HCT116 (cell line): ENCODE results near the gene RSRC1. TPM values are rescaled to one million over a fixed set of nuclear protein-coding genes. Genes with fewer than 3 reads are reported as not detected.

ENCODE experiments used
- ATAC-seq: fragments of 200-7000 bp; cut with Tn5 transposase; 2 replicates; pipeline ENCODE4 v1.9.1; 2020; ENCODE audit warnings: mild to moderate bottlenecking, moderate library complexity
- BruUV-seq: library from RNA; stranded (reverse); fragments of 400-500 nt; replicated peaks from 2 replicates; lab custom pipeline; 2021; lab: Mats Ljungman, UMichigan
- CTCF ChIA-PET: fragments of 300-600 bp; sonication (Branson Sonifier 250); formaldehyde crosslinking; loops from one replicate; lab custom pipeline; 2021; ENCODE audit warnings: antibody characterized with exemption; lab: Charles Lee
- POLR2A ChIA-PET: fragments of 300-600, 350-600 bp; sonication (Branson Sonifier 250); formaldehyde crosslinking; loops from one replicate; lab custom pipeline; 2021; ENCODE audit warnings: antibody characterized with exemption; lab: Charles Lee
- RAD21 ChIA-PET, 2 experiments: fragments of 300-600 bp; sonication (Branson Sonifier 250); formaldehyde crosslinking; loops; one replicate each; lab custom pipeline; 2023; ENCODE audit warnings: low total read pairs in 2 of 2; ENCODE audit not compliant: uncharacterized antibody in 2 of 2, unreplicated experiment in 2 of 2, low non-redundant PET in 1 of 2; lab: Charles Lee
- DNase-seq: peaks from one replicate; pipeline ENCODE4 v3.0.0-alpha.2; 2010; ENCODE audit warnings: low read depth, low spot score
- H2AFZ ChIP-seq: fragments of 200-600 bp; shearing (Covaris generic), sonication (generic); 2 replicates; pipeline ENCODE4 v1.6.1; 2017; ENCODE audit warnings: low read depth, mixed run types, mixed read lengths, antibody characterized with exemption, low read length; ENCODE audit not compliant: poor library complexity, severe bottlenecking
- H3K27ac ChIP-seq: 2 replicates; pipeline ENCODE4 v1.5.1; 2012; ENCODE audit warnings: low read depth, low read length
- H3K27me3 ChIP-seq: fragments of 200-600 bp; sonication (generic); 2 replicates; pipeline ENCODE4 v1.6.1; 2016; ENCODE audit warnings: mixed run types, low read length, mixed read lengths; ENCODE audit not compliant: insufficient read depth
- H3K36me3 ChIP-seq, 2 experiments: fragments of 200-500 bp in 1 of 2; fragments of 200-600 bp in 1 of 2; sonication (Bioruptor generic) in 1 of 2; sonication (generic) in 1 of 2; 2 replicates each; pipeline versions ENCODE4 v1.5.1 to v1.6.1; 2014 to 2016; ENCODE audit warnings: low read length in 2 of 2, inconsistent platforms in 1 of 2, mixed read lengths in 1 of 2, mixed run types in 1 of 2; ENCODE audit not compliant: insufficient read depth in 2 of 2, control insufficient read depth in 1 of 2
- H3K4me1 ChIP-seq, 2 experiments: fragments of 200-600 bp in 1 of 2; sonication (generic) in 1 of 2; 2 replicates each; pipeline versions ENCODE4 v1.5.1 to v1.6.1; 2012 to 2017; ENCODE audit warnings: low read length in 2 of 2, inconsistent platforms in 1 of 2, mild to moderate bottlenecking in 1 of 2, mixed read lengths in 1 of 2, mixed run types in 1 of 2, moderate library complexity in 1 of 2; ENCODE audit not compliant: insufficient read depth in 2 of 2, control insufficient read depth in 1 of 2
- H3K4me2 ChIP-seq: fragments of 200-600 bp; sonication (generic); 2 replicates; pipeline ENCODE4 v1.6.1; 2017; ENCODE audit warnings: mixed run types, low read length, mixed read lengths
- H3K4me3 ChIP-seq, 2 experiments: fragments of 200-600 bp in 1 of 2; sonication (generic) in 1 of 2; replicated peaks in 1 of 2; 2 replicates each; pipeline ENCODE4 v1.5.1; 2011 to 2016; ENCODE audit warnings: low read length in 2 of 2, control low read depth in 1 of 2, low read depth in 1 of 2, mild to moderate bottlenecking in 1 of 2, mixed read lengths in 1 of 2, mixed run types in 1 of 2
- H3K79me2 ChIP-seq: fragments of 200-600 bp; sonication (generic); 2 replicates; pipeline ENCODE4 v1.6.1; 2017; ENCODE audit warnings: mild to moderate bottlenecking, mixed run types, low read length, moderate library complexity, mixed read lengths; ENCODE audit not compliant: insufficient read depth
- H3K9ac ChIP-seq: fragments of 200-600 bp; sonication (generic); 2 replicates; pipeline ENCODE4 v1.6.1; 2016; ENCODE audit warnings: low read length, mixed read lengths
- H3K9me2 ChIP-seq: fragments of 200-600 bp; sonication (generic), shearing (Covaris generic); 2 replicates; pipeline ENCODE4 v1.6.1; 2017; ENCODE audit warnings: mixed run types, mild to moderate bottlenecking, moderate library complexity; ENCODE audit not compliant: insufficient read depth
- H3K9me3 ChIP-seq, 2 experiments: fragments of 200-500 bp in 1 of 2; fragments of 200-600 bp in 1 of 2; sonication (Bioruptor generic) in 1 of 2; sonication (generic) in 1 of 2; 2 replicates each; pipeline ENCODE4 v1.6.1; 2014 to 2017; ENCODE audit warnings: low read length in 2 of 2, mixed read lengths in 2 of 2, inconsistent platforms in 1 of 2, low read depth in 1 of 2, mild to moderate bottlenecking in 1 of 2, mixed run types in 1 of 2, moderate library complexity in 1 of 2; ENCODE audit not compliant: control insufficient read depth in 1 of 2, insufficient read depth in 1 of 2
- H4K20me1 ChIP-seq: fragments of 200-600 bp; sonication (generic), shearing (Covaris generic); 2 replicates; pipeline ENCODE4 v1.6.1; 2017; ENCODE audit warnings: mixed run types, mild to moderate bottlenecking, moderate library complexity; ENCODE audit not compliant: insufficient read depth
- CEBPB ChIP-seq: IDR thresholded peaks from 2 replicates; pipeline ENCODE4 v1.6.1; 2012; ENCODE audit warnings: low read depth
- EGR1 ChIP-seq: IDR thresholded peaks from 2 replicates; pipeline ENCODE4 v1.6.1; 2012; ENCODE audit warnings: low read depth
- ELF1 ChIP-seq: IDR thresholded peaks from 2 replicates; pipeline ENCODE4 v1.6.1; 2012; ENCODE audit warnings: low read depth, borderline replicate concordance
- EZH2phosphoT487 ChIP-seq: fragments of 200-600 bp; IDR thresholded peaks from 2 replicates; pipeline ENCODE4 v1.6.1; 2018; ENCODE audit warnings: antibody characterized with exemption, borderline replicate concordance
- FOSL1 ChIP-seq: IDR thresholded peaks from 2 replicates; pipeline ENCODE4 v1.6.1; 2012; ENCODE audit warnings: low read depth
- JUND ChIP-seq: IDR thresholded peaks from 2 replicates; pipeline ENCODE4 v1.6.1; 2012
- POLR2AphosphoS5 ChIP-seq: IDR thresholded peaks from 2 replicates; pipeline ENCODE4 v1.6.1; 2011; ENCODE audit warnings: mild to moderate bottlenecking, low read depth, low read length, moderate library complexity
- RAD21 ChIP-seq: IDR thresholded peaks from 2 replicates; pipeline ENCODE4 v1.6.1; 2012; ENCODE audit warnings: low read depth, mild to moderate bottlenecking
- SIN3A ChIP-seq: IDR thresholded peaks from 2 replicates; pipeline ENCODE4 v1.6.1; 2012; ENCODE audit warnings: low read depth
- SP1 ChIP-seq: IDR thresholded peaks from 2 replicates; pipeline ENCODE4 v1.6.1; 2012; ENCODE audit warnings: low read depth
- TCF7L2 ChIP-seq: IDR thresholded peaks from 2 replicates; pipeline ENCODE4 v1.7.0; 2011; ENCODE audit warnings: borderline replicate concordance, inconsistent platforms; ENCODE audit not compliant: insufficient read depth, insufficient read length; ENCODE audit errors: extremely low read depth
- YY1 ChIP-seq: IDR thresholded peaks from 2 replicates; pipeline ENCODE4 v1.6.1; 2011; ENCODE audit warnings: low read length, low read depth, moderate library complexity, mild to moderate bottlenecking; ENCODE audit not compliant: insufficient replicate concordance; ENCODE audit errors: extremely low read depth
- ZFX ChIP-seq: fragments of 450-650 bp; IDR thresholded peaks from 2 replicates; pipeline ENCODE4 v1.6.1; 2017
- intact Hi-C: fragments of 100-400 bp; cut with micrococcal nuclease; formaldehyde crosslinking; loops from 2 replicates; pipeline ENCODE4 v1.10.0; 2022
- total RNA-seq: library from RNA; stranded (reverse); gene quantifications from one replicate; pipeline ENCODE4 v1.2.1, GENCODE V29; 2021; ENCODE audit not compliant: unreplicated experiment
- TF ChIP-seq, protein P1 (sequence below): IDR thresholded peaks from 2 replicates; pipeline ENCODE4 v1.6.1; 2012; ENCODE audit warnings: low read depth
- TF ChIP-seq, protein P2 (sequence below), 3 experiments: fragments of 200-600 bp in 1 of 3; sonication (generic) in 1 of 3; IDR thresholded peaks in 2 of 3; conservative IDR thresholded peaks in 1 of 3; 2 replicates each; pipeline ENCODE4 v1.5.1; 2012 to 2017; ENCODE audit warnings: low read depth in 2 of 3, low read length in 2 of 3, antibody characterized with exemption in 1 of 3, borderline replicate concordance in 1 of 3, control low read depth in 1 of 3, mild to moderate bottlenecking in 1 of 3, mixed read lengths in 1 of 3, mixed run types in 1 of 3, moderate library complexity in 1 of 3; ENCODE audit not compliant: insufficient read depth in 1 of 3
- TF ChIP-seq, protein P3 (sequence below): IDR thresholded peaks from 2 replicates; pipeline ENCODE4 v1.6.1; 2012
- TF ChIP-seq, protein P4 (sequence below): IDR thresholded peaks from 2 replicates; pipeline ENCODE4 v1.6.1; 2011; ENCODE audit warnings: mild to moderate bottlenecking, low read length, moderate library complexity; ENCODE audit not compliant: insufficient replicate concordance; ENCODE audit errors: extremely low read depth
- TF ChIP-seq, protein P5 (sequence below): IDR thresholded peaks from 2 replicates; pipeline ENCODE4 v1.6.1; 2012

The RSRC1 gene
- total RNA-seq, 1 experiment from 2014 or later, result 37.1 TPM

DNA sequence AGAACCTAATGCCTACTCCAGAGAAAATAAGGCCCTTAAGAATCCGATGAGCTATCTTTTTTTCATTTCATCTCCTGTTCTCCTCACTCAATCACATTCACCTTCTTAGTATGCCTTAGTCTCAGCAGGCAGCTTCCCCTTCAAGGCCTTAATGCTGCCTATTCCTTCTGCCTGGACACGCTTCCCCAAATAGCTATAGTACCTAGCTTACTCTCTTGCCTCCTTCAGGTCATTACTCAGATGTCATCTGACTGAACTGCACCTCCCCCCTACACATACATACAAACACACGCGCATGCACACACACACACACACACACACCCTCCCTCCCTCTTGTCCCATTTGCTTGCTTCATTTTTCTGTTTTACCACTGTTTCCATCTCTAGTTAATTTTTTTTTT, 269.6 kb downstream of the RSRC1 start:
- no peaks in the 10 kb centered on the region for H3K9me3 ChIP-seq
- H3K4me3 ChIP-seq, result no peak overlapping the region
- no peaks in the 10 kb centered on the region for H3K9me2 ChIP-seq
- H3K79me2 ChIP-seq, result no peaks in the 10 kb centered on the region
- H3K36me3 ChIP-seq, result no peaks in the 10 kb centered on the region
- no TSS peak for BruUV-seq
- RAD21 ChIA-PET, result interaction anchor here in 1 of 2 experiments (0.6 kb wide), 1 partner anchor 58 kb away, joined by 3 read pairs; no protein-coding TSS in a partner anchor
- H3K27ac ChIP-seq, result no peak overlapping the region
- ATAC-seq (no peak), DNase-seq (no peak)
- no peak overlapping the region for H3K4me2 ChIP-seq
- no peak overlapping the region for H2AFZ ChIP-seq
- intact Hi-C loops, result no loop called here
- POLR2A ChIA-PET, result no interaction called here
- TF ChIP-seq POLR2AphosphoS5 (no peak), SP1 (no peak), EGR1 (no peak), EZH2phosphoT487 (no peak), TCF7L2 (no peak), ZFX (no peak), SIN3A (no peak), YY1 (no peak), ELF1 (no peak), CEBPB (no peak), JUND (no peak), RAD21 (no peak), FOSL1 (no peak)
- TF ChIP-seq, protein P1, sequence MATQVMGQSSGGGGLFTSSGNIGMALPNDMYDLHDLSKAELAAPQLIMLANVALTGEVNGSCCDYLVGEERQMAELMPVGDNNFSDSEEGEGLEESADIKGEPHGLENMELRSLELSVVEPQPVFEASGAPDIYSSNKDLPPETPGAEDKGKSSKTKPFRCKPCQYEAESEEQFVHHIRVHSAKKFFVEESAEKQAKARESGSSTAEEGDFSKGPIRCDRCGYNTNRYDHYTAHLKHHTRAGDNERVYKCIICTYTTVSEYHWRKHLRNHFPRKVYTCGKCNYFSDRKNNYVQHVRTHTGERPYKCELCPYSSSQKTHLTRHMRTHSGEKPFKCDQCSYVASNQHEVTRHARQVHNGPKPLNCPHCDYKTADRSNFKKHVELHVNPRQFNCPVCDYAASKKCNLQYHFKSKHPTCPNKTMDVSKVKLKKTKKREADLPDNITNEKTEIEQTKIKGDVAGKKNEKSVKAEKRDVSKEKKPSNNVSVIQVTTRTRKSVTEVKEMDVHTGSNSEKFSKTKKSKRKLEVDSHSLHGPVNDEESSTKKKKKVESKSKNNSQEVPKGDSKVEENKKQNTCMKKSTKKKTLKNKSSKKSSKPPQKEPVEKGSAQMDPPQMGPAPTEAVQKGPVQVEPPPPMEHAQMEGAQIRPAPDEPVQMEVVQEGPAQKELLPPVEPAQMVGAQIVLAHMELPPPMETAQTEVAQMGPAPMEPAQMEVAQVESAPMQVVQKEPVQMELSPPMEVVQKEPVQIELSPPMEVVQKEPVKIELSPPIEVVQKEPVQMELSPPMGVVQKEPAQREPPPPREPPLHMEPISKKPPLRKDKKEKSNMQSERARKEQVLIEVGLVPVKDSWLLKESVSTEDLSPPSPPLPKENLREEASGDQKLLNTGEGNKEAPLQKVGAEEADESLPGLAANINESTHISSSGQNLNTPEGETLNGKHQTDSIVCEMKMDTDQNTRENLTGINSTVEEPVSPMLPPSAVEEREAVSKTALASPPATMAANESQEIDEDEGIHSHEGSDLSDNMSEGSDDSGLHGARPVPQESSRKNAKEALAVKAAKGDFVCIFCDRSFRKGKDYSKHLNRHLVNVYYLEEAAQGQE, result no peak
- TF ChIP-seq, protein P2, sequence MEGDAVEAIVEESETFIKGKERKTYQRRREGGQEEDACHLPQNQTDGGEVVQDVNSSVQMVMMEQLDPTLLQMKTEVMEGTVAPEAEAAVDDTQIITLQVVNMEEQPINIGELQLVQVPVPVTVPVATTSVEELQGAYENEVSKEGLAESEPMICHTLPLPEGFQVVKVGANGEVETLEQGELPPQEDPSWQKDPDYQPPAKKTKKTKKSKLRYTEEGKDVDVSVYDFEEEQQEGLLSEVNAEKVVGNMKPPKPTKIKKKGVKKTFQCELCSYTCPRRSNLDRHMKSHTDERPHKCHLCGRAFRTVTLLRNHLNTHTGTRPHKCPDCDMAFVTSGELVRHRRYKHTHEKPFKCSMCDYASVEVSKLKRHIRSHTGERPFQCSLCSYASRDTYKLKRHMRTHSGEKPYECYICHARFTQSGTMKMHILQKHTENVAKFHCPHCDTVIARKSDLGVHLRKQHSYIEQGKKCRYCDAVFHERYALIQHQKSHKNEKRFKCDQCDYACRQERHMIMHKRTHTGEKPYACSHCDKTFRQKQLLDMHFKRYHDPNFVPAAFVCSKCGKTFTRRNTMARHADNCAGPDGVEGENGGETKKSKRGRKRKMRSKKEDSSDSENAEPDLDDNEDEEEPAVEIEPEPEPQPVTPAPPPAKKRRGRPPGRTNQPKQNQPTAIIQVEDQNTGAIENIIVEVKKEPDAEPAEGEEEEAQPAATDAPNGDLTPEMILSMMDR (IDR thresholded peaks at IDR 0.05 in 2 of 3, conservative IDR thresholded peaks at IDR 0.05 in 1 of 3; ENCODE audit: borderline replicate concordance in 1 of 3, insufficient read depth in 1 of 3, low read depth in 2 of 3, low read length in 2 of 3), result no peak
- TF ChIP-seq, protein P3, sequence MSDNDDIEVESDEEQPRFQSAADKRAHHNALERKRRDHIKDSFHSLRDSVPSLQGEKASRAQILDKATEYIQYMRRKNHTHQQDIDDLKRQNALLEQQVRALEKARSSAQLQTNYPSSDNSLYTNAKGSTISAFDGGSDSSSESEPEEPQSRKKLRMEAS, result no peak
- TF ChIP-seq, protein P4, sequence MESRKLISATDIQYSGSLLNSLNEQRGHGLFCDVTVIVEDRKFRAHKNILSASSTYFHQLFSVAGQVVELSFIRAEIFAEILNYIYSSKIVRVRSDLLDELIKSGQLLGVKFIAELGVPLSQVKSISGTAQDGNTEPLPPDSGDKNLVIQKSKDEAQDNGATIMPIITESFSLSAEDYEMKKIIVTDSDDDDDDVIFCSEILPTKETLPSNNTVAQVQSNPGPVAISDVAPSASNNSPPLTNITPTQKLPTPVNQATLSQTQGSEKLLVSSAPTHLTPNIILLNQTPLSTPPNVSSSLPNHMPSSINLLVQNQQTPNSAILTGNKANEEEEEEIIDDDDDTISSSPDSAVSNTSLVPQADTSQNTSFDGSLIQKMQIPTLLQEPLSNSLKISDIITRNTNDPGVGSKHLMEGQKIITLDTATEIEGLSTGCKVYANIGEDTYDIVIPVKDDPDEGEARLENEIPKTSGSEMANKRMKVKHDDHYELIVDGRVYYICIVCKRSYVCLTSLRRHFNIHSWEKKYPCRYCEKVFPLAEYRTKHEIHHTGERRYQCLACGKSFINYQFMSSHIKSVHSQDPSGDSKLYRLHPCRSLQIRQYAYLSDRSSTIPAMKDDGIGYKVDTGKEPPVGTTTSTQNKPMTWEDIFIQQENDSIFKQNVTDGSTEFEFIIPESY, result no peak
- TF ChIP-seq, protein P5, sequence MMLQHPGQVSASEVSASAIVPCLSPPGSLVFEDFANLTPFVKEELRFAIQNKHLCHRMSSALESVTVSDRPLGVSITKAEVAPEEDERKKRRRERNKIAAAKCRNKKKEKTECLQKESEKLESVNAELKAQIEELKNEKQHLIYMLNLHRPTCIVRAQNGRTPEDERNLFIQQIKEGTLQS, result no peak
- CTCF ChIA-PET, result no interaction called here
- H3K4me1 ChIP-seq, result no peaks in the 10 kb centered on the region
- H4K20me1 ChIP-seq, result no peaks in the 10 kb centered on the region
- H3K27me3 ChIP-seq, result no peaks in the 10 kb centered on the region
- H3K9ac ChIP-seq, result no peak overlapping the region
